G401.6 (cell line): ENCODE measurements around the gene GRWD1.
"Not testable (repeated sequence)": the region's sequence is repeated elsewhere in the genome, so short reads cannot be mapped to it uniquely, and the experiment has no call there.

Experiments
- FAIRE-seq: peaks from 2 replicates; lab custom pipeline; 2012; peaks lifted over from hg19 to GRCh38; lab: Jason Lieb, UNC

GRWD1 gene

DNA sequence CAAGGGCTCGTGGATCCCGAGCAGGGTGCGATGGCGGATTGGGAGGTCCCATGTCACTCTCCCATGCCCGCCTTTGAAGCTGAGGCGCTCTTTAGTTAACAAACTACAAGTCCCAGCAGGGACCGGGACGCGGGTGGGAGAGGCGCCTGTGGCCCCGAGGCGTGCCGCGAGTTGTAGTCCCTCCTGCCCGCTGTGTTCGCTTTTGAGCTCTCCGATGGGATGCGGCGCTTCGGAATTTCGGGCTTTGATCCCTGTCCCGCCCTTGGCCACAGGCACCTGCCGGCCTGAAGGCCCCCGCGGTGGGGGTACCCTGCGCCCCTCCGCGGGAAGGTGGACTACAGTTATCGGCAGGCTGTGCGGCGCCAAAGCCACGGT is 34.4 kb downstream of the GRWD1 start:
- no peak for FAIRE-seq

DNA sequence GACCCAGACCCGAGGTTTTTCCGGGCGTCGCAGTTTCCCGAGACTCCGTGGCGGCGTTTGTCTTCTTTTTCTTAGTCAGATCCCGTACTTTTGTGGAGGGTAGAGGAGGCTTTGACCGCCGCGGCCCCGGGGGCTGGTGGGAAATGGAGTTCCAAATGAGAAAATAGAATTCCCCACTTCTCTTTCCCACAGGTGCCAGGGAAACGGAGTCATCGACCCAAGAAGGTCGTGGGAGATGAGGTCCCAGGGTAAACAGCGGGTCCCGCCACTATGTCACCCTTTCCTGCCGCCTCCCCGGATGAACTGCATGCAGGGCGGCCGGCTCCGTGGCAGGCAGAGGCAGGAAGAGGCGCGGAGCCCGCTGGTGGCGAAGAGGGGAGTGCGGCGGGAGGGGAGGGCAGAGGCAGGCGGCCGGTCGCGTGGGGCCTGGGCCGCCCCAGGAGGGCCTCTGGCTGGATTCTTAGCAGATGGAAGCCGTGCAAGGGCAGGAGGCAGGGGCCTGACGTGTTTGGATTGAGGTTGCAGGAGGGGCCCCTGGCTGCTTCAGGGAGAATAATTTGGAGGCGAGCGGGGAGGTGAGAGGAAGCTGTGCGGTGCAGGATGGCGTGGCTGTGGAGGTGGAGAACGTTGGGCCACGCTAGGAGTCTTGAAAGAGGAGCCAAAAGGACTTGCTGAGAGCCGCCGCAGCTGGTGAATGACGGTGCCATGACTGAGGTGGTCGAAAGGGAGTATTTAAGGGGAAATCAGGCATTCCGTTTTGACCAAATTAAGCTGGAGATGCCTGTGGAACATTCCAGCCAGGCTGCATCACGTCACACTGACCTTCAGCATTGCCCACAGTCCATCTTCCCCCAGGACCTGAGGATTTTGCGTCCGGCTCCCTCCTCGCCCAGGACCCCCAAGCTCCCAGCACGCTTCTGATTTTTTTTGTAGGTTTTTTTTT is 35.0 kb downstream of the GRWD1 start:
- FAIRE-seq, result no peak

GRCh38 chr19:48481846-48482639 is 36.3 kb downstream of the GRWD1 start:
- no peak for FAIRE-seq

- no peak for FAIRE-seq
These were observed 37.5 kb downstream of the GRWD1 start for GRCh38 chr19:48483301-48483700.

GRCh38 chr19:48484247-48484893 is 38.6 kb downstream of the GRWD1 start:
- no peak for FAIRE-seq

DNA sequence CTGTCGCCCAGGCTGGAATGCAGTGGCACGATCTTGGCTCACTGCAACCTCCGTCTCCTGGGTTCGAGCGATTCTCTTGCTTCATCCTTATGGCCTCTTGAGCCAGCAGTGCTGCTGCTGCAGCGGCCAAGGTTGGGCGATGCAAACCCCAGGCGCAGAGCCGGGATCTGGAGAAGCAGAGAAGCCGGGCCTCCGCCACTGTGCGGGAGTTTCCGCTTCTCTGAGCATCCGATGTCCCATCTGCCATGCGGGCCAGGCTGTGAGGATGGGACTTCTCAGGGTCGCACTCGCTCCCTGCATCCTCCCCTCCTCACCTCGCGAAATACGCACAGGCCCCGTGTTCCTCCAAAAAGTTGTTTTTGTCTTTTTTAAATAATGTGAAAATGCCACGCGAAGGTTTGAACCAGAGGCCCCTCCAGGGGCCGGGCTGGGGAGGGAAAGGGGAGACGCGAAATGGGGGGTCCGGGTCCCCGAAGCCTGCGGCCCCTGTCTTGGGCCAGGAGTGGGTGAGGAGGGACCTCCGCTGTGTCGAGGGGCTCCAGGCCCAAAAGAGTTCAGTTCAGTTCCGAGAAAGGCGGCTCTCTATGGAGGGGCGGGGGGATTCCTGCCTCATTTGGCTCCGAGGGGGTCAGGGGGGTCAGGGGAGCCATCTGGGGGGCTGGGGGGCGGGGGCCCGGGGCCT is 39.3 kb downstream of the GRWD1 start:
- no peak for FAIRE-seq

- not testable (repeated sequence) for FAIRE-seq
These were observed 40.9 kb downstream of the GRWD1 start for GRCh38 chr19:48486706-48487105.

DNA sequence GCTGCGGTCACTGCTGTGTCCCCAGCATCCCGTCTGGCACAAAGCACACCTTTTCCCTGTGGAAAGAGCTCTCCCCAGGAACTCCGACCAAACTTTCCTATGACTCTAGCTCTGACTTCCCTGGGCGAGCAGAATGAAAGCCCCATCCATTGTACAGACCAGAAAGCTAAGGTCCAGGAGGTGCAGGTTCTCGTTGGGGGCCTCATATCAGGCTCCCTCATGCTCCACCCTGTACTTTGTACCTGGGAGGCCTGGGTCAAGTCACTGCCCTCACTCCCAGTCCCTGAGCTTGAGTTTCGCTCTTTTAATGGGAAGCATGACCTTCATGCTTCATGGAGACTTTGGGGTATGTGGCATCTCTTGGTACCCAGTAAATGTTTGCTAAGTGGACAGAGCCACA is 41.8 kb downstream of the GRWD1 start:
- no peak for FAIRE-seq

- FAIRE-seq, result no peak
These were observed 42.2 kb downstream of the GRWD1 start for GRCh38 chr19:48487948-48488347.

- FAIRE-seq, result not testable (repeated sequence)
These were observed 42.7 kb downstream of the GRWD1 start for GRCh38 chr19:48488478-48488877.

GRCh38 chr19:48489608-48490216 is 43.9 kb downstream of the GRWD1 start:
- peak; percentile 72 for FAIRE-seq

- no peak for FAIRE-seq
These were observed 45.4 kb downstream of the GRWD1 start for GRCh38 chr19:48490981-48491792.

- FAIRE-seq, result no peak
These were observed 46.0 kb downstream of the GRWD1 start for GRCh38 chr19:48491793-48492123.

DNA sequence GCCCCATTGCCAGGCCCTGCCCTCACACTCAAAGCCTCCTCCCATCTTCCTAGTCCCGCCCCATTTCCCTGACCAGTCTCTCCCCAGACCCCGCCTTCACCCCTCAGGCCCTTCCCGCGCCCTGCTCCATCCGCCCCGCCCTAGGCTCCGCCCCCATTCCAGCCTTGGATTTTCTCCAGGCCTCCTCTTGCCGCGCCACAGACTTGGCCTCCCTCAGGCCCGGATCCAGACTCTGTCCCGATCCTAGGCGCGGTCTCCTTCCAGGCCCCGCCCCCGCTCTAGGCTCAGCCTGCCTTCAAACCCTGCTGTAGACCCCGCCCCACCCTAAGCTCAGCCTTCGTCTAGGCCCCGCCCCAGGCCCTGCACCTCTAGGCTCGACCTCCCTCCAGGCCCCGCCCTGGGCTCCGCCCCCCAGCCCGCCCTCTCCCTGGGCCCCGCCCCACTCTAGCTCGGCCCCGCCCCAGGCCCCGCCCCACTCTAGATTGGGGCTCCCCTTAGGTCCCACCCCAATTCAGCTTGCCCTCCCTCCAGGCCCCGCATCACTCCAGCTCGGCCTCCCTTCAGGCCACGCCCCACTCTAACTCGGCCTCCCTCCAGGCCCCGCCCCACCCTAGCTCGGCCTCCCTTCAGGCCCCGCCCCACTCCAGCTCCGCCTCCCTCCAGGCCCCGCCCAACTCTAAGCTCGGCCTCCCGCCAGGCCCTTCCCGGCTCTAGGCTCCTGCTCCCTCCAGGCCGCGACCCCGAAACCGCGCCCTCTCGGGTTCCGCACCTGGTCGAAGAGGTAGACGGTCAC is 47.3 kb downstream of the GRWD1 start:
- peak; percentile 95 for FAIRE-seq

- FAIRE-seq, result no peak
These were observed 48.1 kb downstream of the GRWD1 start for GRCh38 chr19:48493718-48494401.

- no peak for FAIRE-seq
These were observed 49.6 kb downstream of the GRWD1 start for GRCh38 chr19:48495396-48495795.

DNA sequence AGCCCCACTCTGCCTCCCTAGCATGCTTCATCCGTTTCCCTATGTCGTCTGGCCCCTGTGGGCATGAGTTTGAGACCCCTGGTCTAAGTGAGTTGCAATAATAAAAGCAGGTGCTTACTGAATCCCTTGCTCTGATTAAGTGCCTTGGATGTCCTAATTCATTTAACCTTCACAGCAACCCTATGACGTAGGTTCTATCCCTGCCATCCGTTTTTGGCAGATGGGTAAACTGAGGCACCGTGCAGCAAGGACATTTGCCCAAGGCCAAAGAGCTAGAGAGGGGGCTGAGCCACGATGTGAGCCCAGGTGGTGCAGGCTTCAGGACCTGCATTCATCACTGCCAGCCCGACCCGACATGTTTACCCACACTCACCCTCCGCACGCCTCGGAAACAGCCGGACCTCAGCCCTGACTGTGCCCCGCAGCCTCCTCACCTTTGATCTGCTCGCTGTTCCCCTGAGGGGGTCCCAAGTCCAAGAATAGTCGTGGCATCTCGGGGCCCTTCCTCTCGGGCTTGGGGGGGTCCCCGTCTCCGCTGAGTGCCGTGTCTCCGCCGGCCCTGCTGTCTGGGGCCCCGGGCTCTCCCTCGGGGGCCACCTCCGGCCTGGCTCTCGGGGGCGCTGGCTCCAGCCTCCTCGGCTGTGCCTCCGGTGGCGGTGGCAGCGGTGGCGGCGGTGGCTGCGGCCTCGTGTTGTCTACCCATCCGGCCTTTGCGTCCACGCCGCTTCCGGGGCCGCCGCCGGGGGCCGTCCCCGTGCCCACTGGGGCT is 51.4 kb downstream of the GRWD1 start:
- FAIRE-seq, result no peak

- FAIRE-seq, result no peak
These were observed 52.2 kb downstream of the GRWD1 start for GRCh38 chr19:48497728-48498594.
